Neuronal stem cell (in vitro differentiated cells): ENCODE measurements around the gene ALDH1A1.

Experiments
- DNase-seq: peaks from one replicate; pipeline ENCODE4 v3.0.0-alpha.2; 2013; ENCODE audit warnings: low spot score
- H2AFZ ChIP-seq: one replicate; pipeline ENCODE4 v1.6.1; 2013; ENCODE audit warnings: mild to moderate bottlenecking, low read length, inconsistent platforms
- H2AK5ac ChIP-seq: 2 replicates; pipeline ENCODE4 v1.6.1; 2013; ENCODE audit warnings: low read depth, mild to moderate bottlenecking, inconsistent platforms, low read length, moderate library complexity, mixed read lengths
- H2BK120ac ChIP-seq: 2 replicates; pipeline ENCODE4 v1.6.1; 2013; ENCODE audit warnings: low read depth, mild to moderate bottlenecking, inconsistent platforms, low read length, moderate library complexity, mixed read lengths
- H2BK12ac ChIP-seq: one replicate; pipeline ENCODE4 v1.6.1; 2013; ENCODE audit warnings: low read length, inconsistent platforms
- H2BK15ac ChIP-seq: 2 replicates; pipeline ENCODE4 v1.6.1; 2013; ENCODE audit warnings: mild to moderate bottlenecking, low read length, inconsistent platforms, mixed read lengths
- H2BK5ac ChIP-seq: one replicate; pipeline ENCODE4 v1.6.1; 2013; ENCODE audit warnings: inconsistent platforms, mild to moderate bottlenecking, low read length, moderate library complexity
- H3K14ac ChIP-seq: one replicate; pipeline ENCODE4 v1.6.1; 2013; ENCODE audit warnings: low read length, inconsistent platforms
- H3K18ac ChIP-seq: 2 replicates; pipeline ENCODE4 v1.6.1; 2013; ENCODE audit warnings: low read length, inconsistent platforms
- H3K23ac ChIP-seq: 2 replicates; pipeline ENCODE4 v1.6.1; 2013; ENCODE audit warnings: low read depth, mild to moderate bottlenecking, mixed read lengths, low read length, inconsistent platforms; ENCODE audit not compliant: poor library complexity
- H3K27ac ChIP-seq: replicated peaks from 3 replicates; pipeline ENCODE4 v1.5.1; 2013; ENCODE audit warnings: low read length, inconsistent platforms
- H3K27me3 ChIP-seq, 3 experiments: 2 replicates each; pipeline ENCODE4 v1.6.1; 2013; ENCODE audit warnings: low read length in 3 of 3, mild to moderate bottlenecking in 2 of 3, inconsistent platforms in 1 of 3, low read depth in 1 of 3, mixed read lengths in 1 of 3, moderate library complexity in 1 of 3; ENCODE audit not compliant: control insufficient read depth in 3 of 3, insufficient read depth in 3 of 3
- H3K36me3 ChIP-seq, 2 donors: replicated peaks in 1 of 2; 2 replicates each; pipeline ENCODE4 v1.6.1; 2013; ENCODE audit warnings: low read length in 2 of 2; ENCODE audit not compliant: control insufficient read depth in 2 of 2, insufficient read depth in 2 of 2
- H3K4ac ChIP-seq: 2 replicates; pipeline ENCODE4 v1.6.1; 2013; ENCODE audit warnings: inconsistent platforms, mild to moderate bottlenecking, low read length, moderate library complexity
- H3K4me1 ChIP-seq, 2 donors: 1 replicate in 1 of 2; 2 replicates in 1 of 2; pipeline ENCODE4 v1.6.1; 2013; ENCODE audit warnings: low read length in 2 of 2, low read depth in 1 of 2; ENCODE audit not compliant: control insufficient read depth in 2 of 2, insufficient read depth in 1 of 2
- H3K4me2 ChIP-seq: one replicate; pipeline ENCODE4 v1.6.1; 2013; ENCODE audit warnings: mild to moderate bottlenecking, low read length, inconsistent platforms; ENCODE audit not compliant: insufficient read depth, poor library complexity, severe bottlenecking
- H3K4me3 ChIP-seq, 2 donors: 2 replicates each; pipeline ENCODE4 v1.5.1; 2013; ENCODE audit warnings: low read length in 2 of 2, mild to moderate bottlenecking in 2 of 2, inconsistent platforms in 1 of 2, moderate library complexity in 1 of 2
- H3K79me1 ChIP-seq: one replicate; pipeline ENCODE4 v1.6.1; 2013; ENCODE audit warnings: low read depth, mild to moderate bottlenecking, inconsistent platforms, low read length, moderate library complexity
- H3K9ac ChIP-seq: one replicate; pipeline ENCODE4 v1.6.1; 2013; ENCODE audit warnings: mild to moderate bottlenecking, low read depth, low read length, inconsistent platforms; ENCODE audit not compliant: poor library complexity
- H3K9me3 ChIP-seq, 2 donors: replicated peaks in 1 of 2; 2 replicates each; pipeline versions ENCODE3 to v1.6.1; 2013; ENCODE audit warnings: low read length in 2 of 2, mild to moderate bottlenecking in 2 of 2, inconsistent platforms in 1 of 2, low read depth in 1 of 2, mixed read lengths in 1 of 2, moderate library complexity in 1 of 2; ENCODE audit not compliant: control insufficient read depth in 2 of 2, insufficient read depth in 1 of 2
- H4K8ac ChIP-seq: one replicate; pipeline ENCODE4 v1.6.1; 2013; ENCODE audit warnings: low read depth, mild to moderate bottlenecking, inconsistent platforms, low read length, moderate library complexity
- H4K91ac ChIP-seq: one replicate; pipeline ENCODE4 v1.6.1; 2013; ENCODE audit warnings: low read length, low read depth, mild to moderate bottlenecking, inconsistent platforms; ENCODE audit not compliant: poor library complexity
- WGBS, 2 donors: extraction: QIAGEN DNeasy Blood & Tissue Kit; methylation state at CpG; one replicate each; pipeline ENCODE4 v1.1.7; 2013; ENCODE audit warnings: missing lambda C conversion rate in 2 of 2, mixed read lengths in 1 of 2; ENCODE audit not compliant: insufficient read length in 2 of 2, insufficient replicate concordance in 1 of 2; ENCODE audit errors: extremely low coverage in 2 of 2; 5-methylcytosine and 5-hydroxymethylcytosine counted together

The ALDH1A1 gene

GRCh38 chr9:72909428-72909827 lies 43.4 kb downstream of the ALDH1A1 start:
- H2BK12ac ChIP-seq, result no peak overlapping the region
- H3K4me2 ChIP-seq, result no peak overlapping the region
- no peak overlapping the region for H4K91ac ChIP-seq
- H4K8ac ChIP-seq, result no peak overlapping the region
- H3K4ac ChIP-seq, result no peak overlapping the region
- no peak overlapping the region for H3K27ac ChIP-seq
- no peak overlapping the region for H3K18ac ChIP-seq
- no peak overlapping the region for H2BK120ac ChIP-seq
- no peak overlapping the region for H2AK5ac ChIP-seq
- WGBS, 2 donors, result no CpG with 5 or more reads among the region's 3 CpGs
- no peak for DNase-seq
- no peak overlapping the region for H3K9ac ChIP-seq
- no peaks in the 10 kb centered on the region for H3K9me3 ChIP-seq
- no peak overlapping the region for H3K23ac ChIP-seq
- H3K4me3 ChIP-seq, result no peak overlapping the region
- H3K4me1 ChIP-seq, result peaks cover 0 to 6% of the 10 kb centered on the region in 2 donors
- H2AFZ ChIP-seq, result no peak overlapping the region
- no peaks in the 10 kb centered on the region for H3K79me1 ChIP-seq
- no peak overlapping the region for H2BK5ac ChIP-seq
- no peak overlapping the region for H3K14ac ChIP-seq
- H3K36me3 ChIP-seq, result no peaks in the 10 kb centered on the region
- no peak overlapping the region for H2BK15ac ChIP-seq
- no peaks in the 10 kb centered on the region for H3K27me3 ChIP-seq

- H3K27ac ChIP-seq, result no peak overlapping the region
- no CpG with 5 or more reads among the region's 5 CpGs for WGBS, 2 donors
Measured at GRCh38 chr9:72907421-72907820, 45.4 kb downstream of the ALDH1A1 start.

GRCh38 chr9:72906810-72907209 lies 46.0 kb downstream of the ALDH1A1 start:
- Histone ChIP-seq H3K9ac (no peak overlapping the region), H4K8ac (no peak overlapping the region), H2AK5ac (no peak overlapping the region), H3K4me2 (no peak overlapping the region), H3K23ac (no peak overlapping the region), H2AFZ (no peak overlapping the region), H3K18ac (no peak overlapping the region), H3K14ac (no peak overlapping the region), H3K79me1 (no peaks in the 10 kb centered on the region), H3K36me3 (no peaks in the 10 kb centered on the region), H2BK12ac (no peak overlapping the region), H3K4me1 (peaks cover 0 to 4% of the 10 kb centered on the region in 2 donors), H4K91ac (no peak overlapping the region), H2BK15ac (no peak overlapping the region), H2BK5ac (no peak overlapping the region), H3K4ac (no peak overlapping the region), H3K4me3 (no peak overlapping the region), H2BK120ac (no peak overlapping the region), H3K27me3 (no peaks in the 10 kb centered on the region), H3K9me3 (no peaks in the 10 kb centered on the region), H3K27ac (no peak overlapping the region)
- WGBS, 2 donors, result no CpG with 5 or more reads among the region's 1 CpG
- DNase-seq, result no peak

More at GRCh38 chr9:72907421-72907820, 45.4 kb downstream of the ALDH1A1 start:
- Histone ChIP-seq H2BK15ac (no peak overlapping the region), H3K4ac (no peak overlapping the region), H2AK5ac (no peak overlapping the region), H3K18ac (no peak overlapping the region), H3K14ac (no peak overlapping the region), H3K4me3 (no peak overlapping the region), H2AFZ (no peak overlapping the region), H2BK120ac (no peak overlapping the region), H4K91ac (no peak overlapping the region), H3K9ac (no peak overlapping the region), H3K79me1 (no peaks in the 10 kb centered on the region), H3K27me3 (no peaks in the 10 kb centered on the region), H4K8ac (no peak overlapping the region), H3K36me3 (no peaks in the 10 kb centered on the region), H3K23ac (no peak overlapping the region), H2BK5ac (no peak overlapping the region), H3K4me2 (no peak overlapping the region), H3K9me3 (no peaks in the 10 kb centered on the region), H2BK12ac (no peak overlapping the region), H3K4me1 (peaks cover 0 to 6% of the 10 kb centered on the region in 2 donors)
- no peak for DNase-seq

- Histone ChIP-seq H2AFZ (no peak overlapping the region), H2BK5ac (no peak overlapping the region), H3K27me3 (no peaks in the 10 kb centered on the region), H2BK120ac (no peak overlapping the region), H3K4me2 (no peak overlapping the region), H4K91ac (no peak overlapping the region), H3K27ac (no peak overlapping the region), H3K4me1 (no peaks in the 10 kb centered on the region), H3K4ac (no peak overlapping the region), H2BK15ac (no peak overlapping the region), H2AK5ac (no peak overlapping the region), H2BK12ac (no peak overlapping the region), H3K23ac (no peak overlapping the region), H3K36me3 (no peaks in the 10 kb centered on the region), H3K14ac (no peak overlapping the region), H3K18ac (no peak overlapping the region), H3K4me3 (no peak overlapping the region), H3K9ac (no peak overlapping the region), H4K8ac (no peak overlapping the region), H3K79me1 (no peaks in the 10 kb centered on the region), H3K9me3 (no peaks in the 10 kb centered on the region)
- no CpG with 5 or more reads among the region's 3 CpGs for whole genome bisulfite sequencing, 2 donors
- DNase-seq, result no peak
Measured at GRCh38 chr9:72905514-72906480, 47.1 kb downstream of the ALDH1A1 start.
